Transverse colon (tissue), 4 donors: ENCODE data around the gene MND1. TPM values are rescaled to one million over a fixed set of nuclear protein-coding genes. Genes with fewer than 3 reads are reported as not detected.
"Not testable (repeated sequence)": the region's sequence is repeated elsewhere in the genome, so short reads cannot be mapped to it uniquely, and the experiment has no call there.

ENCODE experiments used
- DNase-seq: peaks from one replicate; pipeline ENCODE4 v3.0.0-alpha.2; 2019
- H3K27ac ChIP-seq, 4 donors: fragments of 200-600 bp; sonication (generic); 2 replicates each; pipeline ENCODE4 v1.5.1; 2016 to 2018; ENCODE audit warnings: inconsistent platforms in 4 of 4
- H3K27me3 ChIP-seq: fragments of 200-600 bp; sonication (generic); 2 replicates; pipeline ENCODE4 v1.5.1; 2017; ENCODE audit warnings: inconsistent platforms
- H3K36me3 ChIP-seq, 4 donors: fragments of 200-600 bp; sonication (generic); 2 replicates each; pipeline ENCODE4 v1.5.1; 2017 to 2019; ENCODE audit warnings: inconsistent platforms in 4 of 4
- H3K4me1 ChIP-seq, 4 donors: fragments of 200-600 bp; sonication (generic); 2 replicates each; pipeline ENCODE4 v1.5.1; 2017 to 2020; ENCODE audit warnings: inconsistent platforms in 4 of 4
- H3K4me3 ChIP-seq, 4 donors: fragments of 200-600 bp; sonication (generic); 1 replicate in 1 of 4; 2 replicates in 3 of 4; pipeline versions ENCODE4 v1.5.1 to v1.6.1; 2017 to 2019; ENCODE audit warnings: inconsistent platforms in 4 of 4
- H3K9me3 ChIP-seq, 2 donors: fragments of 200-600 bp; sonication (generic); 2 replicates each; pipeline ENCODE4 v1.5.1; 2017 to 2019; ENCODE audit warnings: inconsistent platforms in 2 of 2
- CTCF ChIP-seq, 5 experiments: fragments of 200-600 bp in 3 of 5; fragments of 450-650 bp in 2 of 5; sonication (generic) in 3 of 5; IDR thresholded peaks; 1 replicate in 2 of 5; 2 replicates in 3 of 5; pipeline ENCODE4 v1.5.1; 2016 to 2017; ENCODE audit warnings: antibody characterized with exemption in 5 of 5, inconsistent platforms in 3 of 5, mild to moderate bottlenecking in 2 of 5, moderate library complexity in 1 of 5
- EP300 ChIP-seq: sonication (generic); formaldehyde crosslinking; IDR thresholded peaks from one replicate; pipeline ENCODE4 v1.6.1; 2017; ENCODE audit warnings: antibody characterized with exemption, low read depth
- POLR2A ChIP-seq: fragments of 450-650 bp; IDR thresholded peaks from one replicate; pipeline ENCODE4 v1.6.1; 2016; ENCODE audit warnings: antibody characterized with exemption, mild to moderate bottlenecking, moderate library complexity
- POLR2AphosphoS5 ChIP-seq, 3 donors: sonication (generic); formaldehyde crosslinking; IDR thresholded peaks; one replicate each; pipeline ENCODE4 v1.6.1; 2016; ENCODE audit warnings: antibody characterized with exemption in 3 of 3
- WGBS, 2 donors: methylation state at CpG; one replicate each; pipeline ENCODE4 v1.1.5; 2018; ENCODE audit warnings: low coverage in 1 of 2; 5-methylcytosine and 5-hydroxymethylcytosine counted together
- in situ Hi-C, 4 donors: fragments of 200-750 bp; cut with MboI; loops; one replicate each; pipeline versions ENCODE4 v1.15.0 to v1.15.1; 2017; ENCODE audit warnings: low sequenced_read_pairs in 3 of 4, low pct_ligation_motif_present in 1 of 4, low pct_unique_long_range_greater_than_20kb in 1 of 4
- intact Hi-C: fragments of 100-400 bp; cut with DNase I; formaldehyde crosslinking; loops from one replicate; pipeline ENCODE4 v1.15.1; 2023; ENCODE audit warnings: low total_unique reads
- total RNA-seq, 4 donors: library from RNA; depleted of rRNA; stranded (reverse); fragments of >200 nt; gene quantifications; one replicate each; pipeline ENCODE4 v1.1.0, GENCODE V29; 2016

Gene MND1
- total RNA-seq, 4 donors from 2014 or later: 0.80 to 3.2 (median 1.4) TPM; not detected in 1

- WGBS, 2 donors: 76 to 82% methylated on average over 3 to 5 of the region's 5 CpGs
- Histone ChIP-seq H3K36me3 (no peaks in the 10 kb centered on the region), H3K27ac (no peak overlapping the region), H3K9me3 (no peaks in the 10 kb centered on the region), H3K4me1 (peaks cover 0 to 11% (median 0%) of the 10 kb centered on the region in 4 donors), H3K27me3 (no peaks in the 10 kb centered on the region), H3K4me3 (no peak overlapping the region)
- intact Hi-C loops (no loop called here), in situ Hi-C loops (no loop called here)
- no peak for TF ChIP-seq EP300
- no peak for DNase-seq
Measured at GRCh38 chr4:153447175-153447905, 102.9 kb downstream of the MND1 start.

GRCh38 chr4:153448003-153448731 is 103.7 kb downstream of the MND1 start:
- H3K36me3 ChIP-seq: no peaks in the 10 kb centered on the region

GRCh38 chr4:153449338-153449737 is 104.8 kb downstream of the MND1 start:
- DNase-seq: no peak
- intact Hi-C loops: no loop called here
- no peaks in the 10 kb centered on the region for H3K36me3 ChIP-seq
- H3K27me3 ChIP-seq: no peaks in the 10 kb centered on the region
- H3K9me3 ChIP-seq: no peaks in the 10 kb centered on the region
- TF ChIP-seq EP300 (no peak), CTCF (IDR thresholded peaks at IDR 0.05) (no peak), POLR2AphosphoS5 (IDR thresholded peaks at IDR 0.05) (no peak), POLR2A (no peak)
- no peak overlapping the region for H3K4me3 ChIP-seq
- in situ Hi-C loops: no loop called here
- 100% methylated on average over 1 of the region's 1 CpG for WGBS, 2 donors
- no peak overlapping the region for H3K27ac ChIP-seq
- peaks cover 0 to 11% (median 0%) of the 10 kb centered on the region in 4 donors for H3K4me1 ChIP-seq

More at GRCh38 chr4:153448003-153448731, 103.7 kb downstream of the MND1 start:
- in situ Hi-C loops: no loop called here
- WGBS, 2 donors: 48 to 51% methylated on average over 9 to 10 of the region's 10 CpGs
- no peak overlapping the region for H3K4me3 ChIP-seq
- H3K4me1 ChIP-seq: peaks cover 0 to 11% (median 0%) of the 10 kb centered on the region in 4 donors
- no peak overlapping the region for H3K27ac ChIP-seq
- intact Hi-C loops: no loop called here
- no peak for DNase-seq
- no peaks in the 10 kb centered on the region for H3K9me3 ChIP-seq
- no peaks in the 10 kb centered on the region for H3K27me3 ChIP-seq
- TF ChIP-seq EP300: no peak
- TF ChIP-seq POLR2A: no peak
- no peak for TF ChIP-seq CTCF (IDR thresholded peaks at IDR 0.05)
- no peak for TF ChIP-seq POLR2AphosphoS5 (IDR thresholded peaks at IDR 0.05)

- no peak for DNase-seq
- H3K27ac ChIP-seq: peak overlapping the region in 2 of 4 donors; percentile 14 to 23
- no peaks in the 10 kb centered on the region for H3K27me3 ChIP-seq
- WGBS, 2 donors: 66 to 83% methylated on average over 5 of the region's 5 CpGs
- H3K4me3 ChIP-seq: no peak overlapping the region
- intact Hi-C loops (loop anchor here (10.0 kb wide), 1 partner anchor 124 kb away; no protein-coding TSS in a partner anchor), in situ Hi-C loops (no loop called here)
- TF ChIP-seq POLR2AphosphoS5 (IDR thresholded peaks at IDR 0.05) (no peak), CTCF (IDR thresholded peaks at IDR 0.05) (no peak), EP300 (no peak), POLR2A (no peak)
- H3K4me1 ChIP-seq: peaks cover 0 to 11% (median 0%) of the 10 kb centered on the region in 4 donors
- no peaks in the 10 kb centered on the region for H3K9me3 ChIP-seq
- H3K36me3 ChIP-seq: no peaks in the 10 kb centered on the region
Measured at GRCh38 chr4:153450544-153450917, 106.0 kb downstream of the MND1 start.

- H3K27me3 ChIP-seq, H3K27ac ChIP-seq, H3K36me3 ChIP-seq, DNase-seq, H3K9me3 ChIP-seq, in situ Hi-C loops, H3K4me3 ChIP-seq: not testable (repeated sequence)
- intact Hi-C loops: loop anchor here (10.0 kb wide), 1 partner anchor 124 kb away; no protein-coding TSS in a partner anchor
- 57 to 81% methylated on average over 11 to 13 of the region's 13 CpGs for WGBS, 2 donors
- peaks cover 0 to 11% (median 0%) of the 10 kb centered on the region in 4 donors for H3K4me1 ChIP-seq
Measured at GRCh38 chr4:153451145-153451544, 106.7 kb downstream of the MND1 start.
